HepG2 (cell line): ENCODE measurements around the gene RPS2. TPM values are rescaled to one million over a fixed set of nuclear protein-coding genes. Genes with fewer than 3 reads are reported as not detected.

Source experiments
- AKAP8 ChIP-seq: sonication (generic); formaldehyde crosslinking; IDR thresholded peaks from 2 replicates; pipeline ENCODE4 v1.5.1; 2020; ENCODE audit warnings: mild to moderate bottlenecking, missing genetic modification reagents
- CEBPB ChIP-seq: IDR thresholded peaks from 2 replicates; pipeline ENCODE4 v1.6.1; 2011; ENCODE audit warnings: low read depth, low read length, improper control_type of control experiment, borderline replicate concordance
- CREM ChIP-seq, 2 experiments: sonication (generic) in 1 of 2; formaldehyde crosslinking in 1 of 2; IDR thresholded peaks; 2 replicates each; pipeline versions ENCODE4 v1.4.0 to v1.6.1; 2016 to 2020; ENCODE audit warnings: antibody characterized with exemption in 1 of 2, mild to moderate bottlenecking in 1 of 2, missing genetic modification reagents in 1 of 2
- FOSL2 ChIP-seq: sonication (generic); formaldehyde crosslinking; IDR thresholded peaks from 2 replicates; pipeline ENCODE4 v1.4.0; 2020; ENCODE audit warnings: missing genetic modification reagents
- FOXA1 ChIP-seq, 2 experiments: fragments of 450-650 bp in 1 of 2; sonication (generic) in 1 of 2; formaldehyde crosslinking in 1 of 2; IDR thresholded peaks; 2 replicates each; pipeline versions ENCODE4 v1.4.0 to v1.6.1; 2016 to 2020; ENCODE audit warnings: missing genetic modification reagents in 1 of 2
- MEIS2 ChIP-seq: sonication (generic); formaldehyde crosslinking; IDR thresholded peaks from 2 replicates; pipeline ENCODE4 v1.9.0; 2021; ENCODE audit warnings: mild to moderate bottlenecking, missing genetic modification reagents
- NR3C1 ChIP-seq: sonication (generic); formaldehyde crosslinking; IDR thresholded peaks from 2 replicates; pipeline ENCODE4 v1.4.0; 2020; ENCODE audit warnings: missing genetic modification reagents
- SMAD3 ChIP-seq: sonication (generic); formaldehyde crosslinking; IDR thresholded peaks from 2 replicates; pipeline ENCODE4 v1.4.0; 2020; ENCODE audit warnings: missing genetic modification reagents
- ZBTB38 ChIP-seq: sonication (generic); formaldehyde crosslinking; IDR thresholded peaks from 2 replicates; pipeline ENCODE4 v1.5.1; 2020; ENCODE audit warnings: mild to moderate bottlenecking, missing genetic modification reagents
- ZNF577 ChIP-seq: sonication (generic); formaldehyde crosslinking; IDR thresholded peaks from 2 replicates; pipeline ENCODE4 v1.4.0; 2020; ENCODE audit warnings: mild to moderate bottlenecking, low read depth, missing genetic modification reagents, borderline replicate concordance
- ZNF672 ChIP-seq: sonication (generic); formaldehyde crosslinking; IDR thresholded peaks from 2 replicates; pipeline ENCODE4 v1.8.1; 2022; ENCODE audit warnings: missing genetic modification reagents
- ZNF7 ChIP-seq: IDR thresholded peaks from 2 replicates; pipeline ENCODE4 v1.6.1; 2016; ENCODE audit warnings: missing biosample characterization, missing genetic modification reagents
- polyA plus RNA-seq, 8 experiments: library from polyadenylated mRNA; depleted of rRNA in 3 of 8; stranded (reverse) in 7 of 8; unstranded in 1 of 8; fragments of >200 nt; fragmentation: Illumina TruSeq in 4 of 8; extraction: Trizol in 4 of 8; gene quantifications; 2 replicates each; pipeline versions ENCODE4 v1.2.1 to v1.2.3, GENCODE V29; 2011 to 2016; ENCODE audit warnings: low read depth in 4 of 8, missing spikeins in 1 of 8, mixed read lengths in 1 of 8; ENCODE audit not compliant: insufficient read depth in 1 of 8
- total RNA-seq, 5 experiments: library from RNA; depleted of rRNA; stranded (reverse); fragments of >200 nt; fragmentation: Illumina TruSeq; extraction: Trizol; gene quantifications; 2 replicates each; pipeline ENCODE4 v1.2.3, GENCODE V29; 2016; ENCODE audit warnings: low read depth in 1 of 5
- TF ChIP-seq, protein P1 (sequence below): sonication (generic); formaldehyde crosslinking; IDR thresholded peaks from 2 replicates; pipeline ENCODE4 v1.5.1; 2020; ENCODE audit warnings: mild to moderate bottlenecking, missing genetic modification reagents, moderate library complexity
- TF ChIP-seq, protein P2 (sequence below): sonication (generic); formaldehyde crosslinking; IDR thresholded peaks from 2 replicates; pipeline ENCODE4 v1.8.0; 2022; ENCODE audit warnings: missing genetic modification reagents, mild to moderate bottlenecking, moderate library complexity, borderline replicate concordance
- TF ChIP-seq, protein P3 (sequence below): sonication (generic); formaldehyde crosslinking; conservative IDR thresholded peaks from 2 replicates; pipeline ENCODE4 v1.8.0; 2022; ENCODE audit warnings: mild to moderate bottlenecking, moderate library complexity, missing genetic modification reagents
- TF ChIP-seq, protein P4 (sequence below): IDR thresholded peaks from 2 replicates; pipeline ENCODE4 v1.6.1; 2016; ENCODE audit warnings: low read depth, borderline replicate concordance
- TF ChIP-seq, protein P5 (sequence below): sonication (generic); formaldehyde crosslinking; conservative IDR thresholded peaks from 2 replicates; pipeline ENCODE4 v1.4.0; 2020; ENCODE audit warnings: missing genetic modification reagents
- TF ChIP-seq, protein P6 (sequence below): sonication (generic); formaldehyde crosslinking; IDR thresholded peaks from 2 replicates; pipeline ENCODE4 v1.4.0; 2020; ENCODE audit warnings: missing genetic modification reagents, low read depth, mild to moderate bottlenecking, borderline replicate concordance

Gene RPS2
- total and polyA plus RNA-seq, 2 of the 13 experiments (the other 11 are each of a cell fraction or from before 2014, with no cell fraction given), result 1,908 to 4,514 TPM

DNA sequence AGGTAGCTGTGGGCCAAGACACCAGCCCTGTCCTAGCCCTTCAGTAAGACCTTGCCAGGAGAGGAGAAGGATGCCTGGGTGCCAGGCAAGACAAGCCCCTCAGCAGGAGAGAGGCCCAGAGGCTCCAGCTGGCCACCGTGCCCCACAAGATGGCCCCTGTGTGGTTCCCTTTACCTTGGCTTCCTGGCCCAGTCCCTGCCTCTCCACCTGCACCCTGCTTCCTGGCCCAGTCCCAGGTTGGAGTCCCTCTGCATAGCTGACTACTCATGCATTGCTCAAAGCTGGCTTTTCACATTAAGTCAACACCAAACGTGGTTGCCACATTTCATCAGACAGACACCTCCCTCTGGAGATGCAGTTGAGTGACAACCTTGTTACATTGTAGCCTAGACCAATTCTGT lies 29.1 kb upstream of the RPS2 start (continued):
- TF ChIP-seq, protein P1, sequence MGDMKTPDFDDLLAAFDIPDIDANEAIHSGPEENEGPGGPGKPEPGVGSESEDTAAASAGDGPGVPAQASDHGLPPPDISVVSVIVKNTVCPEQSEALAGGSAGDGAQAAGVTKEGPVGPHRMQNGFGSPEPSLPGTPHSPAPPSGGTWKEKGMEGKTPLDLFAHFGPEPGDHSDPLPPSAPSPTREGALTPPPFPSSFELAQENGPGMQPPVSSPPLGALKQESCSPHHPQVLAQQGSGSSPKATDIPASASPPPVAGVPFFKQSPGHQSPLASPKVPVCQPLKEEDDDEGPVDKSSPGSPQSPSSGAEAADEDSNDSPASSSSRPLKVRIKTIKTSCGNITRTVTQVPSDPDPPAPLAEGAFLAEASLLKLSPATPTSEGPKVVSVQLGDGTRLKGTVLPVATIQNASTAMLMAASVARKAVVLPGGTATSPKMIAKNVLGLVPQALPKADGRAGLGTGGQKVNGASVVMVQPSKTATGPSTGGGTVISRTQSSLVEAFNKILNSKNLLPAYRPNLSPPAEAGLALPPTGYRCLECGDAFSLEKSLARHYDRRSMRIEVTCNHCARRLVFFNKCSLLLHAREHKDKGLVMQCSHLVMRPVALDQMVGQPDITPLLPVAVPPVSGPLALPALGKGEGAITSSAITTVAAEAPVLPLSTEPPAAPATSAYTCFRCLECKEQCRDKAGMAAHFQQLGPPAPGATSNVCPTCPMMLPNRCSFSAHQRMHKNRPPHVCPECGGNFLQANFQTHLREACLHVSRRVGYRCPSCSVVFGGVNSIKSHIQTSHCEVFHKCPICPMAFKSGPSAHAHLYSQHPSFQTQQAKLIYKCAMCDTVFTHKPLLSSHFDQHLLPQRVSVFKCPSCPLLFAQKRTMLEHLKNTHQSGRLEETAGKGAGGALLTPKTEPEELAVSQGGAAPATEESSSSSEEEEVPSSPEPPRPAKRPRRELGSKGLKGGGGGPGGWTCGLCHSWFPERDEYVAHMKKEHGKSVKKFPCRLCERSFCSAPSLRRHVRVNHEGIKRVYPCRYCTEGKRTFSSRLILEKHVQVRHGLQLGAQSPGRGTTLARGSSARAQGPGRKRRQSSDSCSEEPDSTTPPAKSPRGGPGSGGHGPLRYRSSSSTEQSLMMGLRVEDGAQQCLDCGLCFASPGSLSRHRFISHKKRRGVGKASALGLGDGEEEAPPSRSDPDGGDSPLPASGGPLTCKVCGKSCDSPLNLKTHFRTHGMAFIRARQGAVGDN (CRISPR knock-in tag), result peak; percentile 81
- TF ChIP-seq SMAD3, result no peak
- TF ChIP-seq, protein P2, sequence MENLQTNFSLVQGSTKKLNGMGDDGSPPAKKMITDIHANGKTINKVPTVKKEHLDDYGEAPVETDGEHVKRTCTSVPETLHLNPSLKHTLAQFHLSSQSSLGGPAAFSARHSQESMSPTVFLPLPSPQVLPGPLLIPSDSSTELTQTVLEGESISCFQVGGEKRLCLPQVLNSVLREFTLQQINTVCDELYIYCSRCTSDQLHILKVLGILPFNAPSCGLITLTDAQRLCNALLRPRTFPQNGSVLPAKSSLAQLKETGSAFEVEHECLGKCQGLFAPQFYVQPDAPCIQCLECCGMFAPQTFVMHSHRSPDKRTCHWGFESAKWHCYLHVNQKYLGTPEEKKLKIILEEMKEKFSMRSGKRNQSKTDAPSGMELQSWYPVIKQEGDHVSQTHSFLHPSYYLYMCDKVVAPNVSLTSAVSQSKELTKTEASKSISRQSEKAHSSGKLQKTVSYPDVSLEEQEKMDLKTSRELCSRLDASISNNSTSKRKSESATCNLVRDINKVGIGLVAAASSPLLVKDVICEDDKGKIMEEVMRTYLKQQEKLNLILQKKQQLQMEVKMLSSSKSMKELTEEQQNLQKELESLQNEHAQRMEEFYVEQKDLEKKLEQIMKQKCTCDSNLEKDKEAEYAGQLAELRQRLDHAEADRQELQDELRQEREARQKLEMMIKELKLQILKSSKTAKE (CRISPR knock-in tag), result no peak
- TF ChIP-seq, protein P3, sequence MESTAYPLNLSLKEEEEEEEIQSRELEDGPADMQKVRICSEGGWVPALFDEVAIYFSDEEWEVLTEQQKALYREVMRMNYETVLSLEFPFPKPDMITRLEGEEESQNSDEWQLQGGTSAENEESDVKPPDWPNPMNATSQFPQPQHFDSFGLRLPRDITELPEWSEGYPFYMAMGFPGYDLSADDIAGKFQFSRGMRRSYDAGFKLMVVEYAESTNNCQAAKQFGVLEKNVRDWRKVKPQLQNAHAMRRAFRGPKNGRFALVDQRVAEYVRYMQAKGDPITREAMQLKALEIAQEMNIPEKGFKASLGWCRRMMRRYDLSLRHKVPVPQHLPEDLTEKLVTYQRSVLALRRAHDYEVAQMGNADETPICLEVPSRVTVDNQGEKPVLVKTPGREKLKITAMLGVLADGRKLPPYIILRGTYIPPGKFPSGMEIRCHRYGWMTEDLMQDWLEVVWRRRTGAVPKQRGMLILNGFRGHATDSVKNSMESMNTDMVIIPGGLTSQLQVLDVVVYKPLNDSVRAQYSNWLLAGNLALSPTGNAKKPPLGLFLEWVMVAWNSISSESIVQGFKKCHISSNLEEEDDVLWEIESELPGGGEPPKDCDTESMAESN (CRISPR knock-in tag), result 0 out of 2 replicates have a peak, but pooled peaks have one; percentile 32
- TF ChIP-seq ZBTB38 (CRISPR knock-in tag), result no peak
- no peak for TF ChIP-seq ZNF672 (CRISPR knock-in tag)
- TF ChIP-seq, protein P4, sequence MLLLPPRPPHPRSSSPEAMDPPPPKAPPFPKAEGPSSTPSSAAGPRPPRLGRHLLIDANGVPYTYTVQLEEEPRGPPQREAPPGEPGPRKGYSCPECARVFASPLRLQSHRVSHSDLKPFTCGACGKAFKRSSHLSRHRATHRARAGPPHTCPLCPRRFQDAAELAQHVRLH (CRISPR knock-in tag), result no peak
- peak; percentile 93 for TF ChIP-seq CEBPB
- no peak for TF ChIP-seq AKAP8 (CRISPR knock-in tag)
- TF ChIP-seq MEIS2 (CRISPR knock-in tag), result no peak
- TF ChIP-seq FOSL2 (CRISPR knock-in tag), result peak; percentile 68
- peak; percentile 88 for TF ChIP-seq ZNF7 (CRISPR knock-in tag)
- TF ChIP-seq, protein P5, sequence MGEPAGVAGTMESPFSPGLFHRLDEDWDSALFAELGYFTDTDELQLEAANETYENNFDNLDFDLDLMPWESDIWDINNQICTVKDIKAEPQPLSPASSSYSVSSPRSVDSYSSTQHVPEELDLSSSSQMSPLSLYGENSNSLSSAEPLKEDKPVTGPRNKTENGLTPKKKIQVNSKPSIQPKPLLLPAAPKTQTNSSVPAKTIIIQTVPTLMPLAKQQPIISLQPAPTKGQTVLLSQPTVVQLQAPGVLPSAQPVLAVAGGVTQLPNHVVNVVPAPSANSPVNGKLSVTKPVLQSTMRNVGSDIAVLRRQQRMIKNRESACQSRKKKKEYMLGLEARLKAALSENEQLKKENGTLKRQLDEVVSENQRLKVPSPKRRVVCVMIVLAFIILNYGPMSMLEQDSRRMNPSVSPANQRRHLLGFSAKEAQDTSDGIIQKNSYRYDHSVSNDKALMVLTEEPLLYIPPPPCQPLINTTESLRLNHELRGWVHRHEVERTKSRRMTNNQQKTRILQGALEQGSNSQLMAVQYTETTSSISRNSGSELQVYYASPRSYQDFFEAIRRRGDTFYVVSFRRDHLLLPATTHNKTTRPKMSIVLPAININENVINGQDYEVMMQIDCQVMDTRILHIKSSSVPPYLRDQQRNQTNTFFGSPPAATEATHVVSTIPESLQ (CRISPR knock-in tag), result no peak
- no peak for TF ChIP-seq ZNF577 (CRISPR knock-in tag)
- TF ChIP-seq, protein P6, sequence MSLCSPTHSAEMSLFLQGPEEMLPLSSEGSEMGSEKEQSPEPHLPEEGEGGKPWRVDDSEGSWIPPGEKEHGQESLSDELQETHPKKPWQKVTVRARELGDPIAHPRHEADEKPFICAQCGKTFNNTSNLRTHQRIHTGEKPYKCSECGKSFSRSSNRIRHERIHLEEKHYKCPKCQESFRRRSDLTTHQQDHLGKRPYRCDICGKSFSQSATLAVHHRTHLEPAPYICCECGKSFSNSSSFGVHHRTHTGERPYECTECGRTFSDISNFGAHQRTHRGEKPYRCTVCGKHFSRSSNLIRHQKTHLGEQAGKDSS (CRISPR knock-in tag), result no peak
- TF ChIP-seq CREM (IDR thresholded peaks at IDR 0.05), result no peak
- no peak for TF ChIP-seq CREM (CRISPR knock-in tag; IDR thresholded peaks at IDR 0.05)
- no peak for TF ChIP-seq NR3C1
- TF ChIP-seq FOXA1 (IDR thresholded peaks at IDR 0.05), result peak; percentile 45; the same call in 1 of the 2 replicates
- TF ChIP-seq FOXA1 (CRISPR knock-in tag; IDR thresholded peaks at IDR 0.05), result peak; percentile 94
